HUES64 (cell line): ENCODE results near the gene GPR83.
"Not testable (repeated sequence)": the region's sequence is repeated elsewhere in the genome, so short reads cannot be mapped to it uniquely, and the experiment has no call there.

ENCODE experiments used
- H3K27ac ChIP-seq: 2 replicates; pipeline ENCODE4 v1.7.0; 2013; ENCODE audit warnings: low read depth, low read length, inconsistent platforms
- H3K27me3 ChIP-seq: 2 replicates; pipeline ENCODE4 v1.6.1; 2013; ENCODE audit warnings: mild to moderate bottlenecking, low read length; ENCODE audit not compliant: insufficient read depth
- H3K36me3 ChIP-seq: 2 replicates; pipeline ENCODE4 v1.6.1; 2013; ENCODE audit warnings: mild to moderate bottlenecking, low read length; ENCODE audit not compliant: insufficient read depth
- H3K4me1 ChIP-seq: 2 replicates; pipeline ENCODE4 v1.6.1; 2013; ENCODE audit warnings: mild to moderate bottlenecking, low read length, moderate library complexity; ENCODE audit not compliant: insufficient read depth
- H3K4me3 ChIP-seq: 2 replicates; pipeline ENCODE4 v1.5.1; 2013; ENCODE audit warnings: mild to moderate bottlenecking, low read length, moderate library complexity
- H3K9ac ChIP-seq: 2 replicates; pipeline ENCODE4 v1.6.1; 2013; ENCODE audit warnings: mild to moderate bottlenecking, low read depth, low read length
- H3K9me3 ChIP-seq: 2 replicates; pipeline ENCODE4 v1.6.1; 2013; ENCODE audit warnings: low read depth, low read length; ENCODE audit not compliant: insufficient read depth
- WGBS: fragments of 150-250, 120-280 bp; methylation state at CpG from one replicate; pipeline ENCODE4 v1.1.7; 2013; ENCODE audit warnings: missing lambda C conversion rate; 5-methylcytosine and 5-hydroxymethylcytosine counted together

Gene GPR83

DNA sequence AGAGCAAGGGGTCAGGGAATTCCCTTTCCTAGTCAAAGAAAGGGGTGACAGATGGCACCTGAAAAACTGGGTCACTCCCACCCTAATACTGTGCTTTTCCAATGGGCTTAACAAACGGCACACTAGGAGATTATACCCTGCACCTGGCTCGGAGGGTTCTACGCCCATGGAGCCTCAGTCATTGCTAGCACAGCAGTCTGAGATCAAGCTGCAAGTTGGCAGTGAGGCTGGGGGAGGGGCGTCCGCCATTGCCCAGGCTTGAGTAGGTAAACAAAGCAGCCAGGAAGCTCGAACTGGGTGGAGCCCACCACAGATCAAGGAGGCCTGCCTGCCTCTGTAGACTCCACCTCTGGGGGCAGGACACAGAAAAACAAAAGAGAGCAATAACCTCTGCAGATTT is 30.6 kb downstream of the GPR83 start:
- H3K36me3 ChIP-seq, H3K9ac ChIP-seq, H3K9me3 ChIP-seq, H3K4me3 ChIP-seq, H3K27me3 ChIP-seq, H3K27ac ChIP-seq, H3K4me1 ChIP-seq: not testable (repeated sequence)
- 95% methylated on average over 6 of the region's 6 CpGs for WGBS

DNA sequence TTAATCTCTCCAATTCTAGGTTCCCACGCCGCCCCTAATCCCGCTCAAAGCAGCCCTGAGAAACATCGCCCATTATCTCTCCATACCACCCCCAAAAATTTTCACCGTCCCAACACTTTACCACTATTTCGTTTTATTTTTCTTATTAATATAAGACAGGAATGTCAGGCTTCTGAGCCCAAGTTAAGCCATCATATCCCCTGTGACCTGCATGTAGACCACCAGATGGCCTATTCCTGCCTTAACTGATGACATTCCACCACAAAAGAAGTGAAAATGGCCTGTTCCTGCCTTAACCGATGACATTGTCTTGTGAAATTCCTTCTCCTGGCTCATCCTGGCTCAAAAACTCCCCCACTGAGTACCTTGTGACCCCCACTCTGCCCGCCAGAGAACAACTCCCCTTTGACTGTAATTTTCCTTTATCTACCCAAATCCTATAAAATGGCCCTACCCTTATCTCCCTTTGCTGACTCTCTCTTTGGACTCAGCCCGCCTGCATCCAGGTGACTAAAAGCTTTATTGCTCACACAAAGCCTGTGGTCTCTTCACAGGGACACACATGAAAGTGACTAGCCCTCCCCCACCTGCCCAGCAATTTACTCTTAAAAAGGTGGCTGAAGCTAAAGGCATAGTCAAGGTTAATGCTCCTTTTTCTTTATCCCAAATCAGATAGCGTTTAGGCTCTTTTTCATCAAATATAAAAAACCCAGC is 50.2 kb downstream of the GPR83 start:
- H3K27me3 ChIP-seq, H3K36me3 ChIP-seq, H3K9me3 ChIP-seq, H3K4me1 ChIP-seq, H3K4me3 ChIP-seq, H3K27ac ChIP-seq, H3K9ac ChIP-seq: not testable (repeated sequence)
- WGBS: 66% methylated on average over 7 of the region's 10 CpGs

- H3K27me3 ChIP-seq, H3K36me3 ChIP-seq, H3K27ac ChIP-seq, H3K4me1 ChIP-seq, H3K4me3 ChIP-seq, H3K9ac ChIP-seq: not testable (repeated sequence)
- 96% methylated on average over 8 of the region's 8 CpGs for WGBS
- H3K9me3 ChIP-seq: 0 out of 2 replicates have a peak, but pooled peaks cover 13% of the 10 kb centered on the region
These were observed 54.9 kb downstream of the GPR83 start for GRCh38 chr11:94346311-94346710.

- H3K27me3 ChIP-seq: no peaks in the 10 kb centered on the region
- 100% methylated on average over 1 of the region's 1 CpG for WGBS
- H3K9ac ChIP-seq: no peak overlapping the region
- no peaks in the 10 kb centered on the region for H3K36me3 ChIP-seq
- no peaks in the 10 kb centered on the region for H3K4me1 ChIP-seq
- H3K9me3 ChIP-seq: 0 out of 2 replicates have a peak, but pooled peaks cover 13% of the 10 kb centered on the region
- no peak overlapping the region for H3K4me3 ChIP-seq
- H3K27ac ChIP-seq: no peak overlapping the region
These were observed 57.7 kb downstream of the GPR83 start for GRCh38 chr11:94343495-94343894.

GRCh38 chr11:94342250-94342649 is 59.0 kb downstream of the GPR83 start:
- H3K9ac ChIP-seq: no peak overlapping the region
- H3K36me3 ChIP-seq: no peaks in the 10 kb centered on the region
- no peaks in the 10 kb centered on the region for H3K4me1 ChIP-seq
- 0 out of 2 replicates have a peak, but pooled peaks cover 13% of the 10 kb centered on the region for H3K9me3 ChIP-seq
- H3K27ac ChIP-seq: no peak overlapping the region
- H3K27me3 ChIP-seq: no peaks in the 10 kb centered on the region
- no peak overlapping the region for H3K4me3 ChIP-seq
- 87% methylated on average over 1 of the region's 3 CpGs for WGBS

- Histone ChIP-seq H3K4me3 (no peak overlapping the region), H3K36me3 (no peaks in the 10 kb centered on the region), H3K9ac (no peak overlapping the region), H3K9me3 (no peaks in the 10 kb centered on the region), H3K27me3 (no peaks in the 10 kb centered on the region), H3K27ac (no peak overlapping the region), H3K4me1 (no peaks in the 10 kb centered on the region)
- 89% methylated on average over 3 of the region's 3 CpGs for WGBS
These were observed 62.6 kb downstream of the GPR83 start for GRCh38 chr11:94338651-94339050.

- H3K36me3 ChIP-seq: no peaks in the 10 kb centered on the region
- H3K9me3 ChIP-seq: no peaks in the 10 kb centered on the region
- no peaks in the 10 kb centered on the region for H3K4me1 ChIP-seq
- no peaks in the 10 kb centered on the region for H3K27me3 ChIP-seq
- no peak overlapping the region for H3K27ac ChIP-seq
- H3K9ac ChIP-seq: no peak overlapping the region
- H3K4me3 ChIP-seq: no peak overlapping the region
- WGBS: 95% methylated on average over 6 of the region's 6 CpGs
These were observed 65.2 kb downstream of the GPR83 start for GRCh38 chr11:94336033-94336432.

DNA sequence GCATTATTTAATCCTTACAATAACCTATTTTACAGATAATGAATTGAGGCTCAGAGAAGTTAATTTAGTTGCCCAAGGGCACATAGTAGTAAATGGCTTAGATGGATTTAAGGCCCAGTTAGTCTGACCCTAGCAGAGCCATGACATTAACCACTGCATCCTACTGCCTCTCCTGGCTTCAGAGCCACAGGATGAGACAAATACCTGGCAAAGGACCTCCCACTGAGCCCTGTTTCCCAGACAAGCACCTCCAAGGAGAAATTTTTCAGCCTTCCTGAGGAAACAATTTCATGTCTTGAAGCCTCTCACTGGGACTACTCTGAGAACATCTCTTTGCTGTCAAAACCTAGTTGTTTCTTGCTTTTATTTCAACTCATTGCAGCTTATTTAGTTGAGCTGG is 68.4 kb downstream of the GPR83 start:
- H3K4me1 ChIP-seq: no peaks in the 10 kb centered on the region
- no peaks in the 10 kb centered on the region for H3K36me3 ChIP-seq
- H3K4me3 ChIP-seq: no peak overlapping the region
- no peak overlapping the region for H3K9ac ChIP-seq
- no peak overlapping the region for H3K27ac ChIP-seq
- H3K27me3 ChIP-seq: no peaks in the 10 kb centered on the region
- H3K9me3 ChIP-seq: no peaks in the 10 kb centered on the region

- WGBS: 100% methylated on average over 2 of the region's 2 CpGs
- H3K27ac ChIP-seq: no peak overlapping the region
- no peak overlapping the region for H3K4me3 ChIP-seq
- no peak overlapping the region for H3K9ac ChIP-seq
- H3K36me3 ChIP-seq: no peaks in the 10 kb centered on the region
- H3K27me3 ChIP-seq: no peaks in the 10 kb centered on the region
- no peaks in the 10 kb centered on the region for H3K9me3 ChIP-seq
- H3K4me1 ChIP-seq: no peaks in the 10 kb centered on the region
These were observed 70.4 kb downstream of the GPR83 start for GRCh38 chr11:94330789-94331188.

- Histone ChIP-seq H3K4me3 (no peak overlapping the region), H3K9ac (no peak overlapping the region), H3K36me3 (no peaks in the 10 kb centered on the region), H3K4me1 (no peaks in the 10 kb centered on the region), H3K27ac (no peak overlapping the region), H3K9me3 (no peaks in the 10 kb centered on the region), H3K27me3 (no peaks in the 10 kb centered on the region)
- 95% methylated on average over 3 of the region's 3 CpGs for WGBS
These were observed 71.7 kb downstream of the GPR83 start for GRCh38 chr11:94329501-94329900.

DNA sequence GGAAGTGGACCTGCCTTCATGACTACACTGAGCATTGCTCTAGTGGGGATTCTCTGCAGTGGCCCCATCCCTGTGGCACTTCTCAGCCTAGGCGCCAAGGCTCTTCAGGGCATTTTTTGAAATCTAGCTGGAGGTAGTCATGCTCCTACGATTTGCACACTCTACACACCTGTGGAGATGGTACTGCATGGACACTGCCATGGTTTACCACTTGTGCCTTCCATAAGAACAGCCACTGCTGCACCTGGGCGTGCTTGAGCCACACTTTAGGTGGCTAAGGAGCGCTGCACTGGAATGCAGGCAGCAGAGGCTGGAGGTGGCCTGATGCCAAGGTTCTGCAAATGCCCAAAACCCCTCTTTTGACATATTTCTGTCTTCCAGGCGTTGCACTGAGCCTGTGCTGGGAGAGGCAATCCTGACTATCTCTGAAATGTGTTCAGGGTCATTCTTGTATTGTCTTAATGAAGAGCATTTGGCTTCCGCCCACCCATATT is 72.6 kb downstream of the GPR83 start:
- Histone ChIP-seq H3K9ac (no peak overlapping the region), H3K4me3 (no peak overlapping the region), H3K4me1 (no peaks in the 10 kb centered on the region), H3K27me3 (no peaks in the 10 kb centered on the region), H3K27ac (no peak overlapping the region), H3K9me3 (no peaks in the 10 kb centered on the region), H3K36me3 (no peaks in the 10 kb centered on the region)
- 92% methylated on average over 6 of the region's 6 CpGs for WGBS
